WI38 (cell line): Measurements from ENCODE around the gene PRAC2.

ENCODE experiments used
- H3K4me3 ChIP-seq: 2 replicates; pipeline ENCODE4 v1.5.1; 2011; ENCODE audit warnings: low read depth, mild to moderate bottlenecking, control low read depth, low read length
- CTCF ChIP-seq: IDR thresholded peaks from 2 replicates; pipeline ENCODE4 v1.5.1; 2012; ENCODE audit warnings: low read depth, mild to moderate bottlenecking, control low read depth, low read length

Gene PRAC2

DNA sequence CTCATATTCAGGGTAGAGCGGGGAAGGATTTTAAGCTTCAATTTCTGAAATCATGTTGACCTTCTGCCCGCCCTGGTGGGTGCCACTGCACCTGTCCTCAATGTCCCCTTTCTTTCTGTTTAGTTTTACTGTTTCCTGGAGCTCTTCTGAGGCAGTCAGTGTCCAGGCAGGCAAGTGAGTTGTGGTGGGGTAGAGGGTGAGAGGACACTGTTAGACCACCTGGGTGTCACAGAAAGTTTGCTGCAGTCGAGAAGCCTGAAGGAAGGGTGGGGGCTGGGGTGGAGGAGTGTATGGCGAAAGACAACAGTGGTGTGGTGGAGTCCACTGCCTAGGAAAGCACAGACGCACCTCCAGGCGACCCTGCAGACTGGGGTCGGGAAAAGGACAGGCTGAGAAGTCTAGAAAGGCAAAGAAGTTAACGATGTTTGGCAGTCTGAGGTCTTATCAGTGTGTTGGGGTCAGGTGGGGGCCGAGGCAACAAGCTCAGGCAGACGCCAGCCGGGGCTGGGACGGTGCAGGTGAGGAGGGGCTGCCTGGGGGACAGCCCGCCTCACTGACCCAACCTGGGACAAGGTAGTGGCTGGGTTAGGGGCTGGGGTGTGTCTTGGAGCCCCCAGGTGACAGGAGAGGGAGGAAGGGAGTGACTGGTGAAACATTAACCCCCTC is 28.9 kb downstream of the PRAC2 start:
- no peak for TF ChIP-seq CTCF
- no peak overlapping the region for H3K4me3 ChIP-seq

- H3K4me3 ChIP-seq, result no peak overlapping the region
- no peak for TF ChIP-seq CTCF
These were observed 29.7 kb downstream of the PRAC2 start for GRCh38 chr17:48752399-48753288.

DNA sequence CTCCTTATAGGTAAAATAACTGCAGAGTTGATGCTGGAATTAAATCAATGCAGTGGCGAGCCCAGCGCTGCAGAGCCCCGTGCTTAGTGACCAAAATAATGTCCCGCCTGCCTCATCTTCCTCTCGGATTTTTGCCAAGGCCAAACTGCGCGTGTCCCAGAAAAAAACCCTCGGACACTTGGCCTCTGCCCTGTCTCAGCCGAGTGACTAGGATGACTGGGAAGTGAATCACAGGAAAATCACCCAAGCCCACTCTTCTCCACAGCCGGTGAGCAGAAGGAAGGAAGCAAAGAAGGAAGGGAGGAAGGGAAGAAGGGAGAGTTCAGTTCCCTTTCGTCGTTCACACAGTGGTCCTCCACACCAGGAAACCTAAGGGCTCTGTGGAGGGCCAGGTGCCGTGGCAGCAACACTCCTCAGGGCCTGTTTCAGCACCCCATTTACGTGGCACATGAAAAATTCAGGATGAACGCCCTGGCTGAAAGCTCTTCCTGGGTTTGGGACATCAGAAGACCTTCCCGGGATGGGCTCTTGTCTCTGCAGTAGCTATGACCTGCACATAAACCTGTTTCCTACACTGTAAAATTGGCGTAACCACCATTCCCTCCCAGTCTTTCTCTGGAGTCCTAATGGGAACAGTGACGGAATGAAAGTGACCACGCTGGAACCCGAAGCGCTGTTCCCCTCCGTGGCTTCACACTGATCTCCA is 31.0 kb downstream of the PRAC2 start:
- TF ChIP-seq CTCF, result no peak
- no peak overlapping the region for H3K4me3 ChIP-seq

- no peak for TF ChIP-seq CTCF
- no peak overlapping the region for H3K4me3 ChIP-seq
These were observed 31.7 kb downstream of the PRAC2 start for GRCh38 chr17:48754500-48755261.

- H3K4me3 ChIP-seq, result no peak overlapping the region
- no peak for TF ChIP-seq CTCF
These were observed 32.4 kb downstream of the PRAC2 start for GRCh38 chr17:48755356-48755755.

- H3K4me3 ChIP-seq, result no peak overlapping the region
- TF ChIP-seq CTCF, result no peak
These were observed 33.9 kb downstream of the PRAC2 start for GRCh38 chr17:48756830-48757251.
